NCI-H748 treated with DMSO at 0.1 percent for 48 hours (cell line): ENCODE measurements around the gene RYR2.
A peak's percentile ranks its signal among the peaks of the same experiment; 100 is the strongest.

Experiments
- DNase-seq: peaks from one replicate; lab custom pipeline; 2025; lab: John Stamatoyannopoulos, UW

RYR2 gene

GRCh38 chr1:237041795-237042525, at the start of gene RYR2:
Gene RYR2, plus strand, starts transcription at chr1:237042184. Its CDS starts 338 bp downstream, at chr1:237042522.
- peak; percentile 21 for DNase-seq

GRCh38 chr1:236992449-236992848, 49.5 kb upstream of the RYR2 start:
- DNase-seq = no peak

- no peak for DNase-seq
These were observed 47.5 kb upstream of the RYR2 start for GRCh38 chr1:236994450-236994849.

DNA sequence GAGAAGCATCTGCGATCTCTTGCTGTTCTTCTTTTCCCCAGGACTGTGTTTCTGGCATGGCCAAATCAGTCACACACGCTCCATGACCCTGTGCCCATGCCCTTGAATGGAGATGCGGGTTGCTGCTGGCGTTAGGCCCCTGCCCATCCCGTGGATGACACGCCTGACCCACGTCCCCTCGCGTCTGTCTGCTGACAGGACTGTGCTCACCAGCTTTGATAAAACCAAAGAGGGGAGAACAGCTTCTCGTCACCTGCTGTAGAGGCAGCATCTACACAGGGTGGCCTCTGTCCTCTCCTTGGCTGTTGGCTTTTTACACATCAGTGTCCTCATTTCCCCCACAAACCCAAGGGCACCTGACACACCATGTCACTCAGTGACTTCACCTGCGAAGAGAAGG, 44.6 kb upstream of the RYR2 start:
- no peak for DNase-seq

GRCh38 chr1:236997882-236998281, 44.1 kb upstream of the RYR2 start:
- DNase-seq = no peak

DNA sequence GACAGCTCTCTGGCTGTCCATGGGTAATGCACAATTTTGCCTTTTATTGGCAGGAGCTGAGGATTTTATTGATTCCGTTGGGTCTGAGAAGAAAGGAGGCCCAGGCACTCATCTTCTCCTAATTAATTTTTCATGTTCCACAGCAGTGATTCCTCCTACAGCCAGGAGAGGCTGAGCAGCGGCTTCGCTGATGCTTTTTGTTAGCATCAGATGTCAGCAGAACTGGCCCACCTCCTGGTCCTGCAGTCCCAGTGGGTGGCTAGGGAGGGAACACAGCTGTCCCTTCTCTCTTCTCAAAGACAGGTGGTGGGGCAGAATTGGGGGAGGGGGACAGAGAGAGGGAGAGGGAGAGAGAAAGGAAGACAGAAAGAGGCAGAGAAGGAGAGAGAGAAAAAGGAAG, 43.4 kb upstream of the RYR2 start:
- no peak for DNase-seq

DNA sequence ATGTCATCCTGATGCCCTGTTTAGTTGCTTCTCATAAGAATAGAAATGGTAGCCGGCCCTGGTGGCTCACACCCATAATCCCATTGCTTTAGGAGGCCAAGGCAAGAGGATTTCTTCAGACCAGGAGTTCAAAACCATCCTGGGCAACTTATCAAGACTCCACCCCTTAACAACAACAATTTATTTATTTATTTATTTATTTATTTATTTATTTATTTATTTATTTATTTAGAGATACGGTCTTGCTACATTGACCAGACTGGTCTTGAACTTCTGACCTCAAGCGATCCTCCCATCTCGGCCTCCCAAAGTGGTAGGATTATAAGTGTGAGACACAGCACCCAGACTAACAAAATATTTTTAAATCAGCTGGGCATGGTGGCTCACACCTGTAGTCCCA, 41.8 kb upstream of the RYR2 start:
- DNase-seq = no peak

DNA sequence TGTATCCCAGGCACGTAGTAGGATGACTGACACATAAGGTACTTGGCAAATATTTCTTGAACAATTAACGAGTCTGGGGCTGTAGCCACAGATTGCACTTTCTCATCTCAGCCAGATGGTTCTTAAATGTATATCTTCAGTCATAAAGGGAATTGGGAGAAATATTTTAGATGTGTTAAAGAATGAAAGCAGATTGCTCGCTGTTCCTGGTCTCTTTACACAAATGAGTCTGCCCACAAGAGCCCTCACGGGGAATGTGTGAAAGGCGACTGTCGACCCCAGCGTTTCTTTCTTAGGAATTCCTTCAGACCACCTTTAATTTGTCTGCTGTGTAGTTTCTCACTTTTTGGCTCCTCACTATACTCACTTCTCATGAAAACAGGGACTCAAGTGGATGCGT, 38.5 kb upstream of the RYR2 start:
- DNase-seq = no peak

- DNase-seq = no peak
These were observed 37.9 kb upstream of the RYR2 start, which contains the start of gene MT1HL1 for GRCh38 chr1:237004116-237004515. Gene MT1HL1, minus strand, starts transcription at chr1:237004441. Its CDS starts 69 bp downstream, at chr1:237004372.

GRCh38 chr1:237005674-237006073, 36.3 kb upstream of the RYR2 start:
- no peak for DNase-seq

GRCh38 chr1:237007147-237007881, 34.7 kb upstream of the RYR2 start:
- DNase-seq = no peak

DNA sequence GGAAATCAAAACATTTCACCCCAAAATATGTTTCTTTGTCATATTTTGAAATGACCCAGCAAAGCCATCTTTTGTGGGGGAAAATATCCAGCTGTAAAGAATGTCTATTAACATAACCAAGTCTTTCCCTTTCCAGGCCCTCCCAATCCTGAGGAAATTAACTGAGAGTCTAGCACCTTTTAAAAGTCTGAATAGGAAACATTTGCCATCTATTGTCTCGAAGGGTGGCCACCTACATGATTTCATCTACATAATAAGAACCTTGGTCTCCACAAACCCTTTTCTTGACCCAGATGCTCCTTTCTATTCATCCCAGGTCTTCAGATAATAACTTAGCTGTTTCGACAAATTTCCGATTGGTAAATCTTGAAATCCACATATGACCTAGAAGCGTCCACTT, 32.4 kb upstream of the RYR2 start:
- DNase-seq = no peak

GRCh38 chr1:237011432-237011831, 30.6 kb upstream of the RYR2 start:
- no peak for DNase-seq

DNA sequence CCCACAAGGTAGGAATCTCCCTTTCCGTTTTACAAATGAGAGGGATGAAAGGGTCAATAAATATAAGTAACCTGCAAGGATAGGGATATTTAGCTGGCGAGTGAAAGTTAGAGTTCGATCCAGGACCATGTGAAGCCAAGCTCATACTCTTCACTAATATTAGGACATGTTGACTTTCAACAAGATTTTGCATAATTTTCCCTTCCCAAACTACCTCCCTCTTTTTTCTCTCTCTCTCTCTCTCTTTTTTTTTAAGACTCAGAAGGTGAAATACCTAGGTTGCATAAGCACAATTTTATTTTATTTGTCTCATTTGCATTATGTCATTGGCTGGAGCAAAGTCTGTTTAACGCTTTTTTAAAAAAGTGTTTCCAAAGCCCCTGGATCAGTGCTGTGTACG, 29.6 kb upstream of the RYR2 start:
- no peak for DNase-seq

GRCh38 chr1:237012788-237013383, 29.1 kb upstream of the RYR2 start:
- DNase-seq = peak; percentile 18

GRCh38 chr1:237013608-237014007, 28.4 kb upstream of the RYR2 start:
- DNase-seq = no peak

DNA sequence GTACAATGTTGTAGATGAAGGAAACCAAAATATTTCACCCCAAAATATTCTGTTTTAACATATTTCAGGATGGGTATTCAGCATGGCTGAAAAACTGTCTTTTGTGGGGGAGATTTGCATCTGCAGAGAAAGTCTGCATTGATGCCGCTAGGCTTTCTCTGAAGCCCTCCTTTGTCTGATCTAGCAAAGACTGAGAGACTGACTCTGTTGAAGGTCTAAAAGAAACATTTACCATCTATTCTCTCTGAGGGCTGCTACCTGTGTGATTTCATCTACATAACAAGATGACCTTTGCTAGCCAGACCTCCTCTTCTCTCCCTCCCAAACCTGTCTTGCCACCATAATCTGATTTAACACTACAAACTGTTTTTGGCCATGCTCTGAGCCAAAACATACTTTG, 25.4 kb upstream of the RYR2 start:
- DNase-seq = no peak

GRCh38 chr1:237018896-237019295, 23.1 kb upstream of the RYR2 start:
- no peak for DNase-seq

DNA sequence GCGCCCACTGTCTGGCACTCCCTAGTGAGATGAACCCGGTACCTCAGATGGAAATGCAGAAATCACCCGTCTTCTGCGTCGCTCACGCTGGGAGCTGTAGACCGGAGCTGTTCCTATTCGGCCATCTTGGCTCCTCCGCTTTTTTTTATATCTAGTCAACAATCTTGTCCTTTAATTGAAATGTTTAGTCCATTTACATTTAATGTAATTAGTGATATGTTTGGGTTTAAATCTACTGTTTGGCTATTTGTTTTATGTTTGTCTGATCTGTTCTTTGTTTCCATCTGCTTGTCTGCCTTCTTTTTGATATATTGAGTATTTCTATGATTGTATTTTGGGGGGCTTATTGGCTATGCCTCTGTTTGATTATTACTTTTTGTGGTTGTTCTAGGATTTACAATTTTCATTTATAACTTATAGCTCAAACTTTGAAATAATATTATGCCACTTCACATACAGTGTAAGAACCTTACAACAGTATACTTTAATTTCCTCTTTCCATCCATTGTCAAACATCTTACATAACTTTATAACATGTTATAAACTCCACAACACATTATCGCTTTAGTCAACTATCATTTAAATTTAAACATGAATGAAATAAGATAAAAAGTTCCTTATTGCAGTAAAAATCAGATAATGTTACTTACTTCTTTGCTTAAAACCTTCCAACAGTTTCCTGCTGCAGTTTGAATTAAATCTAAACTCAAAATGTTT, 16.5 kb upstream of the RYR2 start:
- no peak for DNase-seq

DNA sequence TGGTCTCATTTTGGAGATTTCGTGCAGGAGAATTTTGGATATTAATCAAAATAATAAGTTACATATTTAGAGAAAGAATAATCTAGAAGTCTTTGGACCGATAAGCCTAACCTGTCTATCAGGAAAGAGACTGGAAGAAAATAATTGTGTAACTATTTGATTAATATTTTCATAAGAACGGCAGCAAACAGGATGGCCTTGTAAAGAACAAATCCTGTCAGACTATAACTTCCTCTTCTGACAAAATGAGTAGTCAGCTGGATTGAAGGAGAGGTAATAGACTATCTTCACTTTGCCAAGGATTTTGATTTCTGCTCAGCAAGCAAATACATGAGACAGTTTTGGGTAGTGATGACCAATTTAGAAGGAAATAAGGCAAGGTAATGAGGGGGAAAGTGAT, 12.7 kb upstream of the RYR2 start:
- no peak for DNase-seq

DNA sequence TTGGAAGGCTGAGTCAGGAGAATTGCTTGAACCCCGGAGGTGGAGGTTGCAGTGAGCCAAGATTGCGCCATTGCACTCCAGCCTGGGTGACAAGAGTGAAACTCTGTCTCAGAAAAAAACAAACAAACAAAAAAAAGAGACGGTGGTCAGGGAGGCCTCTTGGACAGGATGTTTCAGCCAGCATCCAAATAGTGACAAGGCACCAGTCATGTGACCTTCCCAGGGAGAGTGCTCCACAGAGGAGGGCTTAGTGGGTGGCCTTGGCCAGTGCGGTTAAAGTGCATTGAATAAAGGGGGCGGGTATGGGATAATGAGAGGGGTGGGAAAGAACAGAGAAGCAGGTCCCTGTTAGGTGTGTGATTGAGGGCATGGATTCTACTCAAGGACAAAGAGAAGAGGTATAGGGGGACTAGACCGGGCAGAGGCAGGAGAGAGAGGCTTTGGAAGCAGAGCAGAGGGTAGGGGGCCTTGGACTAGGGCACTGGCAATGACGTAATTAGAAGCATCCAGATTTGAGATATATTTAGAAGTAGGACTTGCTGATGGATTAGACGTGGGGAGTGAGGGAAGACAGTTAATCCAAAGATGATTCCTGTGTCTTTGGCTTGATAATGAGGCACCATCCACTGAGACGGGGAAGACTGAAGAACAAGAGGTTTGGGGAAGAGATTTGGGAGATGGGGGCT, 12.0 kb upstream of the RYR2 start:
- DNase-seq = no peak

- DNase-seq = no peak
These were observed 10.5 kb upstream of the RYR2 start for GRCh38 chr1:237031480-237031879.
